H9 (cell line): ENCODE results near the gene RPS4Y1. TPM values are rescaled to one million over a fixed set of nuclear protein-coding genes. Genes with fewer than 3 reads are reported as not detected.

ENCODE experiments used
- DNase-seq: peaks from one replicate; pipeline ENCODE4 v3.0.0-alpha.2; 2017
- H2AFZ ChIP-seq: one replicate; pipeline ENCODE4 v1.6.1; 2013; ENCODE audit warnings: mild to moderate bottlenecking, low read length, control low read depth, moderate library complexity
- H2AK5ac ChIP-seq: 2 replicates; pipeline ENCODE4 v1.6.1; 2013; ENCODE audit warnings: low read length, control low read depth, mixed read lengths; ENCODE audit not compliant: insufficient read length
- H2BK120ac ChIP-seq: one replicate; pipeline ENCODE4 v1.6.1; 2013; ENCODE audit warnings: low read depth, mild to moderate bottlenecking, low read length, control low read depth, inconsistent platforms; ENCODE audit not compliant: poor library complexity, severe bottlenecking
- H2BK12ac ChIP-seq: 2 replicates; pipeline ENCODE4 v1.6.1; 2013; ENCODE audit warnings: low read length, control low read depth, mixed read lengths, low read depth; ENCODE audit not compliant: insufficient read length
- H2BK15ac ChIP-seq: 2 replicates; pipeline ENCODE4 v1.6.1; 2013; ENCODE audit warnings: low read depth, low read length, control low read depth
- H2BK20ac ChIP-seq: one replicate; pipeline ENCODE4 v1.6.1; 2013; ENCODE audit warnings: low read depth, mild to moderate bottlenecking, low read length, control low read depth, inconsistent platforms; ENCODE audit not compliant: poor library complexity, severe bottlenecking
- H2BK5ac ChIP-seq: 2 replicates; pipeline ENCODE4 v1.6.1; 2013; ENCODE audit warnings: low read length, control low read depth, mixed read lengths; ENCODE audit not compliant: insufficient read length
- H3K14ac ChIP-seq: 2 replicates; pipeline ENCODE4 v1.6.1; 2013; ENCODE audit warnings: low read length, control low read depth; ENCODE audit not compliant: insufficient read depth
- H3K18ac ChIP-seq: 2 replicates; pipeline ENCODE4 v1.6.1; 2013; ENCODE audit warnings: low read depth, mild to moderate bottlenecking, mixed read lengths, low read length, control low read depth; ENCODE audit not compliant: insufficient read length
- H3K23ac ChIP-seq: 2 replicates; pipeline ENCODE4 v1.6.1; 2013; ENCODE audit warnings: low read length, control low read depth, mixed read lengths, low read depth; ENCODE audit not compliant: insufficient read length
- H3K23me2 ChIP-seq: 2 replicates; pipeline ENCODE4 v1.6.1; 2013; ENCODE audit warnings: low read depth, mild to moderate bottlenecking, mixed read lengths, low read length, control low read depth; ENCODE audit not compliant: insufficient read length, poor library complexity, severe bottlenecking
- H3K27ac ChIP-seq: 2 replicates; pipeline ENCODE4 v1.5.1; 2013; ENCODE audit warnings: low read length, control low read depth, mixed read lengths, low read depth; ENCODE audit not compliant: insufficient read length
- H3K27me3 ChIP-seq: 2 replicates; pipeline ENCODE4 v1.6.1; 2013; ENCODE audit warnings: low read length, control low read depth, inconsistent platforms; ENCODE audit not compliant: insufficient read depth
- H3K4ac ChIP-seq: 2 replicates; pipeline ENCODE4 v1.6.1; 2013; ENCODE audit warnings: low read depth, mild to moderate bottlenecking, control low read depth, inconsistent platforms, low read length, moderate library complexity
- H3K4me1 ChIP-seq: 2 replicates; pipeline ENCODE4 v1.6.1; 2013; ENCODE audit warnings: low read length, control low read depth, inconsistent platforms; ENCODE audit not compliant: insufficient read depth
- H3K4me2 ChIP-seq: 2 replicates; pipeline ENCODE4 v1.6.1; 2013; ENCODE audit warnings: low read length, control low read depth, mixed read lengths; ENCODE audit not compliant: insufficient read length, insufficient read depth
- H3K56ac ChIP-seq: 2 replicates; pipeline ENCODE4 v1.6.1; 2013; ENCODE audit warnings: low read depth, mild to moderate bottlenecking, mixed read lengths, low read length, control low read depth; ENCODE audit not compliant: insufficient read length
- H3K79me1 ChIP-seq: 2 replicates; pipeline ENCODE4 v1.6.1; 2013; ENCODE audit warnings: low read depth, mild to moderate bottlenecking, moderate library complexity, low read length, control low read depth, inconsistent platforms; ENCODE audit not compliant: insufficient read depth, poor library complexity, severe bottlenecking
- H3K79me2 ChIP-seq: 2 replicates; pipeline ENCODE4 v1.6.1; 2013; ENCODE audit warnings: low read length, control low read depth, inconsistent platforms; ENCODE audit not compliant: insufficient read depth
- H3K9ac ChIP-seq: 2 replicates; pipeline ENCODE4 v1.6.1; 2013; ENCODE audit warnings: low read length, control low read depth, mixed read lengths; ENCODE audit not compliant: insufficient read length; ENCODE audit errors: extremely low read depth
- H3K9me3 ChIP-seq: one replicate; pipeline ENCODE4 v1.6.1; 2013; ENCODE audit warnings: low read depth, low read length, inconsistent platforms; ENCODE audit not compliant: control insufficient read depth
- H3T11ph ChIP-seq: one replicate; pipeline ENCODE4 v1.6.1; 2013; ENCODE audit warnings: mild to moderate bottlenecking, low read length, control low read depth, inconsistent platforms
- H4K20me1 ChIP-seq: one replicate; pipeline ENCODE4 v1.6.1; 2013; ENCODE audit not compliant: control insufficient read depth, insufficient read length, insufficient read depth
- H4K5ac ChIP-seq: 2 replicates; pipeline ENCODE4 v1.6.1; 2013; ENCODE audit warnings: low read depth, mild to moderate bottlenecking, mixed read lengths, low read length, control low read depth; ENCODE audit not compliant: insufficient read length
- H4K8ac ChIP-seq: replicated peaks from 2 replicates; pipeline ENCODE4 v1.6.1; 2013; ENCODE audit warnings: low read length, control low read depth, mixed read lengths, low read depth; ENCODE audit not compliant: insufficient read length
- H4K91ac ChIP-seq: 2 replicates; pipeline ENCODE4 v1.6.1; 2013; ENCODE audit warnings: low read depth, mild to moderate bottlenecking, moderate library complexity, mixed read lengths, low read length, control low read depth; ENCODE audit not compliant: insufficient read length
- H3K27ac Mint-ChIP-seq, 3 experiments: 2 replicates in 2 of 3; 3 replicates in 1 of 3; pipeline ENCODE4 v1.8.0; 2020 to 2021; ENCODE audit warnings: mixed read lengths in 3 of 3, mild to moderate bottlenecking in 1 of 3, moderate library complexity in 1 of 3
- H3K27me3 Mint-ChIP-seq: 2 replicates; pipeline ENCODE4 v1.8.0; 2021; ENCODE audit warnings: low read depth, mild to moderate bottlenecking, moderate library complexity, mixed read lengths
- H3K36me3 Mint-ChIP-seq, 3 experiments: 2 replicates in 2 of 3; 3 replicates in 1 of 3; pipeline ENCODE4 v1.8.0; 2020 to 2021; ENCODE audit warnings: low read depth in 3 of 3, mixed read lengths in 3 of 3; ENCODE audit not compliant: insufficient read depth in 1 of 3
- H3K4me1 Mint-ChIP-seq, 2 experiments: 2 replicates each; pipeline ENCODE4 v1.8.0; 2020; ENCODE audit warnings: mixed read lengths in 2 of 2
- H3K4me3 Mint-ChIP-seq, 2 experiments: 2 replicates in 1 of 2; 3 replicates in 1 of 2; pipeline ENCODE4 v1.8.0; 2020 to 2021; ENCODE audit warnings: mild to moderate bottlenecking in 2 of 2, mixed read lengths in 2 of 2, moderate library complexity in 1 of 2
- H3K9me3 Mint-ChIP-seq, 2 experiments: 2 replicates in 1 of 2; 3 replicates in 1 of 2; pipeline ENCODE4 v1.8.0; 2020; ENCODE audit warnings: mild to moderate bottlenecking in 2 of 2, mixed read lengths in 2 of 2, moderate library complexity in 1 of 2
- WGBS: extraction: QIAGEN DNeasy Blood & Tissue Kit; methylation state at CpG from one replicate; pipeline ENCODE4 v1.1.7; 2013; ENCODE audit warnings: missing lambda C conversion rate, low lambda C conversion rate, mixed read lengths; ENCODE audit not compliant: insufficient read length; ENCODE audit errors: extremely low coverage; 5-methylcytosine and 5-hydroxymethylcytosine counted together
- total RNA-seq: library from RNA; stranded (reverse); gene quantifications from 2 replicates; pipeline ENCODE4 v1.2.1, GENCODE V29; 2021
- TF ChIP-seq, protein P1 (sequence below): fragments of 200-600 bp; sonication (generic); conservative IDR thresholded peaks from 3 replicates; pipeline ENCODE4 v1.8.0; 2021; ENCODE audit warnings: antibody characterized with exemption, mild to moderate bottlenecking

Gene RPS4Y1
- total RNA-seq, 1 experiment from 2014 or later, result not detected

DNA sequence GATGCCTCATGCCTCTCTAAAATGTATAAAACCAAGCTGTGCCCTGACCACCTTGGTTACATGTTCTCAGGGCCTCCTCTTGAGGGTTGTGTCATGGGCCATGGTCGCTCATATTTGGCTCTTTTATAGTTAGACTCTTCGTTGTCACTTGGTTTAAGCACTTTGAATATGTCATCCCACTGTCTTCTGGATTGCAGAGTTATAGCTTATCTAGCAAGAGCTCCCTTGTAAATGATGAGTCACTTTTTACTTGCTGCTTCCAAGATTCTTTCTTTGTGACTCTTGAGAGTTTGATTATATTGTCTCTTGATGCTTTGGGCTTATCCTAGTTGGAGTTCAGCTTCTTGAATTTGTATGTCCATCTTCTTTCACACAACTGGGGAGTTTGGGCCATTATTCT lies 19.1 kb downstream of the RPS4Y1 start:
- Histone ChIP-seq H3K14ac (no peak overlapping the region), H3K4me2 (no peak overlapping the region), H3K27me3 (no peaks in the 10 kb centered on the region), H3K79me2 (no peaks in the 10 kb centered on the region), H3K27ac (no peak overlapping the region), H3K23me2 (no peaks in the 10 kb centered on the region), H2BK15ac (no peak overlapping the region), H2AFZ (no peak overlapping the region), H4K5ac (no peak overlapping the region), H4K91ac (no peak overlapping the region), H3K18ac (no peak overlapping the region), H2AK5ac (no peak overlapping the region), H3K4ac (no peak overlapping the region), H4K8ac (no peak overlapping the region), H4K20me1 (no peaks in the 10 kb centered on the region), H3K9ac (no peak overlapping the region), H2BK5ac (no peak overlapping the region), H3K79me1 (no peaks in the 10 kb centered on the region), H3T11ph (no peak overlapping the region), H3K4me1 (no peaks in the 10 kb centered on the region), H3K23ac (no peak overlapping the region), H2BK12ac (no peak overlapping the region), H2BK20ac (no peak overlapping the region), H3K9me3 (no peaks in the 10 kb centered on the region), H3K56ac (no peak overlapping the region), H2BK120ac (no peak overlapping the region)
- no peaks in the 10 kb centered on the region for H3K27me3 Mint-ChIP-seq
- no peak for DNase-seq
- H3K9me3 Mint-ChIP-seq, result no peaks in the 10 kb centered on the region
- WGBS, result no CpG with 5 or more reads among the region's 2 CpGs
- TF ChIP-seq, protein P1, sequence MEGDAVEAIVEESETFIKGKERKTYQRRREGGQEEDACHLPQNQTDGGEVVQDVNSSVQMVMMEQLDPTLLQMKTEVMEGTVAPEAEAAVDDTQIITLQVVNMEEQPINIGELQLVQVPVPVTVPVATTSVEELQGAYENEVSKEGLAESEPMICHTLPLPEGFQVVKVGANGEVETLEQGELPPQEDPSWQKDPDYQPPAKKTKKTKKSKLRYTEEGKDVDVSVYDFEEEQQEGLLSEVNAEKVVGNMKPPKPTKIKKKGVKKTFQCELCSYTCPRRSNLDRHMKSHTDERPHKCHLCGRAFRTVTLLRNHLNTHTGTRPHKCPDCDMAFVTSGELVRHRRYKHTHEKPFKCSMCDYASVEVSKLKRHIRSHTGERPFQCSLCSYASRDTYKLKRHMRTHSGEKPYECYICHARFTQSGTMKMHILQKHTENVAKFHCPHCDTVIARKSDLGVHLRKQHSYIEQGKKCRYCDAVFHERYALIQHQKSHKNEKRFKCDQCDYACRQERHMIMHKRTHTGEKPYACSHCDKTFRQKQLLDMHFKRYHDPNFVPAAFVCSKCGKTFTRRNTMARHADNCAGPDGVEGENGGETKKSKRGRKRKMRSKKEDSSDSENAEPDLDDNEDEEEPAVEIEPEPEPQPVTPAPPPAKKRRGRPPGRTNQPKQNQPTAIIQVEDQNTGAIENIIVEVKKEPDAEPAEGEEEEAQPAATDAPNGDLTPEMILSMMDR, result no peak
- no peak overlapping the region for H3K27ac Mint-ChIP-seq
- no peak overlapping the region for H3K4me3 Mint-ChIP-seq
- no peaks in the 10 kb centered on the region for H3K36me3 Mint-ChIP-seq
- no peaks in the 10 kb centered on the region for H3K4me1 Mint-ChIP-seq
